GM18873 (cell line): Measurements from ENCODE around the gene RGS1.

Experiments
- ATAC-seq: cut with Tn5 transposase; IDR thresholded peaks from one replicate; pipeline ENCODE4 v1.9.1; 2021; ENCODE audit warnings: mild to moderate bottlenecking, moderate library complexity, moderate number of reproducible peaks; ENCODE audit not compliant: unreplicated experiment, low FRiP score

RGS1 gene

DNA sequence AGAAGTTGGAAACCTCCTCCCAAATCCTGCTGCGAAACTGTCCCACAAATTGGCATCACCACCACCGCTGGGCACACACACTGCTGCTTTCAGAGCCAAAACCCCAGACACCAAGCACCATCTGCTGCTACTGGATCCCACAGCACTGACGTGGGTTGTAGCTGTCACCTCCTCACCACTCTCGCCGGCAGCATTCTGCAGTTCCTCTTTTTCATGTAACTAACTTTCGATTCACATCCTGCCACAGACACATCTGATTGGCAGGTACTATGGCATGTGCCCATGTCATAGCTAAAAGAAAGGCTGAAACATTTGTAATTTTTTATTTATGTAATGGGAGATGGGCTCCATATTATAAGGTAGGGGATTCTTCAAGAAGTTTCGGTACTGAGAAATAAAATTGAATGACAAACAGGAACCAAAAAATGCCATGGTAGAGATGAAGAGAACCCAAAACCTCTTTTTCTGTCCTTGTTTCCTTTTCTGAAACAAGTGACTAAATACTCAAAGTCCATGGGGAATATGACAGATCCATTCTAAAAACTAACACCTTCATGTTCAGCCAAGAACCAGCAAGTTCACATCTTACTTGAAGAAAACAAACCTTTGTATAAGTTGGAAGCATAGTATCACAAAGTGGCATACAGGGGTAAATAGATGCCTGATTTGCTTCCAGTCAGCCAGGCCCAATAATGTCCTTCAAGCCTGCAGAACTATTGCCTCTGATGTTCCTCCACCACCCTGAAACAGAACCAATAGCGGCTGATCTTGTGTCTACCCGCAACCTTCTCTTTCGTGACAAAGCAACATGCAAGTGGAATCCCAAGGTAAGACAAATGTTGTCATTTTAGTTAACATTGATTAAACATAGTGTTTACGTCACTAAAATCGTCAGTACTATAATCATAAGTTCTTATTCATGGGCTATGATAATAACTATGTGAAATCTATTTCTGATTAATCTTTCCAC lies 33.8 kb downstream of the RGS1 start:
- peak; percentile 99 for ATAC-seq

DNA sequence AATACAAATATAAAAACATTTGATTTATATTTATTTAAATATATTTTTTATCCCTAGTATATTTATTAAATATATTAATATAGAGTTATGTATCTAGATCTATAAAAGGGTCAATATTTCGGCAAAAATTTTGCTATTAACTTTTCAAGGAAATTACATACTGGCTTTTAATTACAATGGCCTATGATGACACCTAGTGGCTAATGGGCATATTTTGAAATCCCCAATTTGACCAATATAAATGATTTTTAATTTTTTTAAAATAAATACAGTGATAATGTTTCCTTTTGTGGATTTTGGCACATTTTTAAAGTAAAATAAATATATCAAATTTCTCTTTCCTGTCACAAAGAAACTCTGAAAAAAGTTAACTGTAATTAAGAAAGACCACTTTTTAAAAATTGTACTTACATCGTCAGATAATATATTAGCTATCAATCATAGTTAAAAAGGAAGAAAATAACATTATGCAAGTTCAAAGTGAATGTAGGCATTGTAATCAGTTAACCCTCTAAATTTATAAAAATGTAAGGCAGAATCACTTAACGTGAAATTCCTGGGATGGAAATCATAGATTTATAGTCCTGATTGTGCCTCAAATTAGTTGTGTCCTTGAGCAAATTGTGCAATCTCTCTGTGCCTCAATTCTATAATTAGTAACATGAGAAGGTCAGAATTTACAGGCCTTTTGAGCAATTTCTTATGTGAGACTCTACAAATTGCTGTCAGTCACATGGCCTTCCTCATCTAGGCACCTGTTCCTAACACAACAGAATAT lies 34.7 kb downstream of the RGS1 start:
- no peak for ATAC-seq

DNA sequence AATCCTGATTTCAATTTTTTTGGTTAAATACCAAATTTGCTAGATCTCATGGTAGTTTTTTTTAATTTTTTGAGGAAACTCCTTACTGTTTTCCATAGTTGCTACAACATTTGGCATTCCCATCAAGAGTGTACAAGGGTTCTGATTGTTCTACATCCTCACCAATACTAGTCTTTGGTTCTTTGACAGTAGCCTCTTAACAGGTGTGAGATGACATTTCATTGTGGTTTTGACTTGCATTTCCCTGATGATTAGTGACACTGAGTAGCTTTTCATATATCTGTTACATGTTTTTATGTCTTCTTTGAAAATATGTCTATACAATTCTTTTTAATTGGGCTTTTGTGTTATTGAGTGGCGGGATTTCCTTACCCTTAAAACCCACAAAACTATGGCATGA lies 39.5 kb downstream of the RGS1 start:
- no peak for ATAC-seq

DNA sequence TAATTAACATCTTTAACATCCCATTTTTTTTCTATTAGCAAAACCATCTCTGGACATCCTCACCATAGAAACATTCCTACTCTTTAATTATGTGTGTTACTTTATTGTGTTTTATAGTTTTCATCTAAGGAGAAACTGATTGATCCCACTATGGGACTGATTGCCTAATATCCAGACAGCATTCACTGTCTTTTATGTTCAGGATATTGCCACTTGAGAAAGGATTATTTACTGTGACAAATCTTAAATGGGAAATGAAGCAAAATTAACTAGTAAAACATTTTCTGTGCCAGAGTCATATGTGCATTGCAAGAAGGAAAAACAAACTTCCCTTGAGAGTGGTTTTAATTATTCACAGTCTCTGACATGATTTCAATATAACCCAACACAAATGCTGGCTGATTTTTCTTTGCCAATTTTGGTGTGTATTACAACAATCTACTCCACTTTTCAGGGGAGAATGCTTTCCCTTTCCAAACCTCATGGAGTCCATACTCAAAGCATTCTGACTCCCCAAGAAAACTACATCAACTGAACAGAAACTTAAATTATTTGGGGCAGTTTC lies 44.6 kb downstream of the RGS1 start:
- no peak for ATAC-seq

DNA sequence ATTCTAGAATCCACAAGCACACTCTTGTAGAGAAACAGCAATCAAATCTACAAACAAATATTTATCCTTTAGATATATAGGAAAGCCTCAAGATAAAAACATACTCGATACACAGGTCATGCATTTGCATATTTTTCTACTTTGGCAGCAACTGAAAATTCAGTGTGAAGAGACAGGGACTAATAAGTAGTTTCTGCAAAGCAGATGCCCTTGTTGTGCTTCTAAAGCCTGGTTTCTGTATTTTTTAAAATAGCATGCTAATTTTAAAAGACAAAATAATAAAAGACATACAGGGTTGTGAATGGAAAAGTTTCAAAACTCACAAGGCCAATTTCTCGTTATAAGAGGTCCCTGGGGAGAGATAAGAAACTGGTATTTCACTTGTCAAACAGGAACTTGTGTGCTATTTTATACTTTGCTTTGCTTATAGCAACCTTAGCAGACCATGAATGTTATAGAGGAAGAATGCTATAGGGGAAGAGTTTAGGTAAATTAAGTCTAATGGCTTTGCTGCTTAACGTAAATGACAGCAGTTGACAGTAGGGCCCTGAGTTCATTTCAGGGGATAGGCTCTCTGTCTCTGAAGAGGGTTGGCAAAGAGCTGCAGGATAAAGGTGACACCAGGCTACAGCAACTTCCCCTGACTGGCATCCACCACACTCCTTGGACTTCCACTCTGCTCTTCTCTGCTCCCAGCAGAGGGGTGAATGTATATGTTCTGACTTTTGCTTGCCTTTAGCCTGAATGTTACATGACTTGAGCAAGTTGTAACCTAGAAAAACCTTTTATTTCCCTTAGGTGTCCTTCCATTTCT lies 51.0 kb downstream of the RGS1 start:
- peak; percentile 87 for ATAC-seq

DNA sequence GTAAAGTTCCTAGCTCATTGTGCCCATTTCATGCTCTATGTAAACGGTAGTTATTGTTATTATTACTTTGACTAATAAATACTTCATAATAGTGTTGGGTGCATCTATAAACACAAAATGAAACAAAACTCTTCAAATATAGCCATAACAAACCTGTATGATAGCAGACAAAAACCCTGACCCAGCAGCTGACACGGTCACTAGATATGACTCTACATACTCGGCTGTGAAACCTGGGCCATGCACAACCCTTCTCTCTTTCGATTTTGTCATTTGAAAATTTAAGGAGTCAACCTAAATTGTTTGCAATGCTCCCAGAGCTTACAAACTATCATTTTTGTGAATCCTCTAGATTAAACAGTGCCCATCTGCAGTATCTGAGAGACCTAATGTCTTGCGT lies 52.3 kb downstream of the RGS1 start:
- ATAC-seq = peak; percentile 38

DNA sequence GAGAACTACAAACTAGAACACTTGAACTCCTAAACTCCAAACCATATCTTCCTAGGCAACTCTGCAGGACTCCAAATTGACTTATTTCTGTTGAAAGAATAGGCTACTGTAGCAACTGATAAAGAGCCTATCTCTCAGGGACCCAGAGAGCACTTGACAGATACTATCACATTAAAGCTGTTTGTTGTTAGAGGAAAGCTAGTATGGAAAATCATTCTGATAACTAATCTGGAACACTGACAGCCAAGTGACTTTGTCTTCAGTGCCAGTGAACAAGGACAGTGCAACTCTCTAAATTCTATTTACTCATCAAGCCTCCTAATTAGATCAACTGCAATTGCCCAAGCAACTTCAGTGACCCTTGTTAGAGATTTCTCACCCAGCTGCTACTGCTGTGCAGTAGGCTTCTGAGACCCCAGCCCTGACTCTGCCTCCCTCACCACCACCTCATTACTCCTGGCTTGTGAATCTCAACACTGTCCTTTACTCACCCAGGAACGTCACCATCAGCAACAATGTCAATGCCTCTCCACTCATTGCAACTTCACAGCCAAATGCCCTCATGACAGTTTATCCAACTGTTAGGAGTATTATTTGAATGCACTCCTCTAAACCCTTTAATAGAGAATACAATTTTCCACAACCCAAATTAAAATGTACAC lies 53.0 kb downstream of the RGS1 start:
- ATAC-seq = no peak

DNA sequence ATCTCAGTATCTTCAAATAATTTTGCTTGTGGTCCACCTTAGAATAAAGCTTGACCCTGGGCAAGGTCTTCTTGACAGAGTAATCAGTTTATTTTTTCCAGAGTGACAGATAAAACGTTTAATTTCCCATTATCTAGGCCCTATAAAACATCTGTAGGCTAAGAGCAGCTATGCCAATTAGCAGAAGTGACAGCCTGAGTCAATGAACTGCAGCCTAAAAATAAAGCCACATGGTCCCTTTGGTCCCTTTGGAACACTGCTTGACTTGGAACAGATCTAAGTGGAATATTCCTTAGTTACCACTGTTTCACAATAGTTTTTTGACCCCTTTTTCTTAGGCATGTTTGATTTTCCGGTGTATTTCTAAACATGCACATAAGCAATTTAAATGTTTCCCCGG lies 54.0 kb downstream of the RGS1 start:
- no peak for ATAC-seq
